Jurkat, Clone E6-1 (cell line): ENCODE measurements around the gene PARP12.

Experiments
- DNase-seq: peaks from one replicate; pipeline ENCODE4 v3.0.0-alpha.2; 2011; ENCODE audit warnings: low read depth, low spot score
- H3K4me3 ChIP-seq: 2 replicates; pipeline ENCODE4 v1.5.1; 2011; ENCODE audit warnings: mild to moderate bottlenecking, low read length, control low read depth, moderate library complexity

PARP12 gene

GRCh38 chr7:139982927-139983920 lies 79.5 kb downstream of the PARP12 start:
- no peak for DNase-seq
- no peak overlapping the region for H3K4me3 ChIP-seq

- DNase-seq: no peak
- H3K4me3 ChIP-seq: no peak overlapping the region
These were observed 81.2 kb downstream of the PARP12 start for GRCh38 chr7:139981511-139981895.

- DNase-seq: peak; percentile 7
- H3K4me3 ChIP-seq: no peak overlapping the region
These were observed 85.7 kb downstream of the PARP12 start for GRCh38 chr7:139976838-139977656.

GRCh38 chr7:139976055-139976837 lies 86.5 kb downstream of the PARP12 start:
- H3K4me3 ChIP-seq: no peak overlapping the region
- DNase-seq: no peak

GRCh38 chr7:139974179-139974811 lies 88.5 kb downstream of the PARP12 start:
- no peak for DNase-seq
- H3K4me3 ChIP-seq: no peak overlapping the region
